GM12865 (cell line): ENCODE data around the gene PSME3IP1.

Experiments used
- DNase-seq: peaks from one replicate; pipeline ENCODE4 v3.0.0; 2010; ENCODE audit warnings: low read depth
- H3K4me3 ChIP-seq: 2 replicates; pipeline ENCODE4 v1.5.1; 2011; ENCODE audit warnings: mild to moderate bottlenecking, low read depth, low read length, control low read depth
- CTCF ChIP-seq: IDR thresholded peaks from 2 replicates; pipeline ENCODE4 v1.5.1; 2011; ENCODE audit warnings: low read length, control low read depth, low read depth, inconsistent platforms; ENCODE audit not compliant: insufficient read depth; ENCODE audit errors: missing control alignments

The PSME3IP1 gene

GRCh38 chr16:57106767-57107166 lies 79.1 kb downstream of the PSME3IP1 start:
- no peak for TF ChIP-seq CTCF
- DNase-seq, result no peak
- no peak overlapping the region for H3K4me3 ChIP-seq

- no peak for TF ChIP-seq CTCF
- DNase-seq, result no peak
- H3K4me3 ChIP-seq, result no peak overlapping the region
These were observed 80.7 kb downstream of the PSME3IP1 start for GRCh38 chr16:57105184-57105583.

GRCh38 chr16:57104706-57105105 lies 81.1 kb downstream of the PSME3IP1 start:
- peak; percentile 35 for DNase-seq
- H3K4me3 ChIP-seq, result no peak overlapping the region
- no peak for TF ChIP-seq CTCF

GRCh38 chr16:57102888-57103851 lies 82.7 kb downstream of the PSME3IP1 start:
- H3K4me3 ChIP-seq, result no peak overlapping the region
- no peak for DNase-seq
- no peak for TF ChIP-seq CTCF
